C4-2B (cell line): Measurements from ENCODE around the gene RBM20.

Source experiments
- H3K27ac ChIP-seq: fragments of 450-650 bp; 2 replicates; pipeline ENCODE4 v1.5.1; 2017
- ZFX ChIP-seq: fragments of 450-650 bp; IDR thresholded peaks from 2 replicates; pipeline ENCODE4 v1.6.1; 2017
- TF ChIP-seq, protein P1 (sequence below): fragments of 450-650 bp; conservative IDR thresholded peaks from 2 replicates; pipeline ENCODE4 v1.5.1; 2017; ENCODE audit warnings: mild to moderate bottlenecking

The RBM20 gene

DNA sequence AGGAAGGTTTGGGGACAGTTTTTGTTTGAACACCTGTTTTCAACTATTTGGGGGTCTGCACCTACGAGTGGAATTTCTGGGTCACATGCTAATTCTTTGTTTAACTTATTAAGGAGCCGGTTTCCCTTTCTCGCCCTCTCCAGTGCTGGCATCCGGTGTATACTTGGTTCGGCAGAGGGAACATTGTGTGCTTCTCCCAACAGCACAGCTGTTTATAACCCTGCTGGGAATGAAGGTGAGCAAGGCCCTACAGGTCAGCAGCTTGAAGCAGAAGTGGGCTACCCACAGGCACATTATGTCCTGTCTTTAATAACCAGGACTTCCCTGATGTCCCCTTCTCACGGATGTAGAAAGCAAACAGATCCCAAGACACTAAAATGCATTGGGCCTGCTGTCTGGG, 140.1 kb downstream of the RBM20 start:
- TF ChIP-seq, protein P1, sequence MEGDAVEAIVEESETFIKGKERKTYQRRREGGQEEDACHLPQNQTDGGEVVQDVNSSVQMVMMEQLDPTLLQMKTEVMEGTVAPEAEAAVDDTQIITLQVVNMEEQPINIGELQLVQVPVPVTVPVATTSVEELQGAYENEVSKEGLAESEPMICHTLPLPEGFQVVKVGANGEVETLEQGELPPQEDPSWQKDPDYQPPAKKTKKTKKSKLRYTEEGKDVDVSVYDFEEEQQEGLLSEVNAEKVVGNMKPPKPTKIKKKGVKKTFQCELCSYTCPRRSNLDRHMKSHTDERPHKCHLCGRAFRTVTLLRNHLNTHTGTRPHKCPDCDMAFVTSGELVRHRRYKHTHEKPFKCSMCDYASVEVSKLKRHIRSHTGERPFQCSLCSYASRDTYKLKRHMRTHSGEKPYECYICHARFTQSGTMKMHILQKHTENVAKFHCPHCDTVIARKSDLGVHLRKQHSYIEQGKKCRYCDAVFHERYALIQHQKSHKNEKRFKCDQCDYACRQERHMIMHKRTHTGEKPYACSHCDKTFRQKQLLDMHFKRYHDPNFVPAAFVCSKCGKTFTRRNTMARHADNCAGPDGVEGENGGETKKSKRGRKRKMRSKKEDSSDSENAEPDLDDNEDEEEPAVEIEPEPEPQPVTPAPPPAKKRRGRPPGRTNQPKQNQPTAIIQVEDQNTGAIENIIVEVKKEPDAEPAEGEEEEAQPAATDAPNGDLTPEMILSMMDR, result no peak
- TF ChIP-seq ZFX, result no peak
- H3K27ac ChIP-seq, result no peak overlapping the region

- peak overlapping the region; percentile 37 for H3K27ac ChIP-seq
- TF ChIP-seq, protein P1, result no peak
- TF ChIP-seq ZFX, result no peak
These were observed 142.0 kb downstream of the RBM20 start for GRCh38 chr10:110786172-110786571.

DNA sequence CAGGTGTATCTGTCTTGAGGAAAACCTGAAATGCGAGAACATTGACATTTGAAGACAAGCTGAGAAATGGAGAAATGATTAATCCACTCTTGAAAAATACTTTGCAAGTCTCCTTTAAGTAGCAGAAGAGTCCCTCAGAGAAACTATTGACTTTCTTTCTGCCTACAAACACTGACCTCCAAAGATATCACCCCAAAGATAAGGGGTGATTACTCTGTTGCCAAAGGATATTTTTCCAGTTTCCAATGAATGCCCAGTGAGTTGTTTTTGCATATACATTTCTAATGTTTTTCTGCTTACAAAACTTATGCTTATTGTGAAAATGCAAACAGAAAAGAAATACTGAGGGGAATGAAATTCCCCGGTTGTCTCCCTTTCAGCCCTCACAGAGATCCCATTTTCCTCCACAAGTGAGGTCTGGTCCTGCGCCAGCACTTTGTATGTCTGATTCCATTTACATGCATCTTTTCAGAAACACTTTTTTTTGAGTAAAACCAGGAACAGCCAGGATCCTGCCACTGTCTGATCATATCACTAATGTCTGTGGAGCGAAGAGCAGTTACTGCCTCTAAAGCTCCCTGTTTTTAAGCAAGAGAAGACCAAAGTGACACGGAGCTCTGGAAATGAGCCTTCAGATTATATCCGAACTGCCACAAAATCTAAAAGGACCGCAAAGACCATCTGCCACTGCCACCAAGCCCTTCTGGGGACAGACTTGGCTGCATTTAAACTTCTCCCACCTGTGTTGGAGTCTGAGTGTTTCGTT, 144.7 kb downstream of the RBM20 start:
- TF ChIP-seq, protein P1, result no peak
- TF ChIP-seq ZFX, result no peak
- H3K27ac ChIP-seq, result no peak overlapping the region

DNA sequence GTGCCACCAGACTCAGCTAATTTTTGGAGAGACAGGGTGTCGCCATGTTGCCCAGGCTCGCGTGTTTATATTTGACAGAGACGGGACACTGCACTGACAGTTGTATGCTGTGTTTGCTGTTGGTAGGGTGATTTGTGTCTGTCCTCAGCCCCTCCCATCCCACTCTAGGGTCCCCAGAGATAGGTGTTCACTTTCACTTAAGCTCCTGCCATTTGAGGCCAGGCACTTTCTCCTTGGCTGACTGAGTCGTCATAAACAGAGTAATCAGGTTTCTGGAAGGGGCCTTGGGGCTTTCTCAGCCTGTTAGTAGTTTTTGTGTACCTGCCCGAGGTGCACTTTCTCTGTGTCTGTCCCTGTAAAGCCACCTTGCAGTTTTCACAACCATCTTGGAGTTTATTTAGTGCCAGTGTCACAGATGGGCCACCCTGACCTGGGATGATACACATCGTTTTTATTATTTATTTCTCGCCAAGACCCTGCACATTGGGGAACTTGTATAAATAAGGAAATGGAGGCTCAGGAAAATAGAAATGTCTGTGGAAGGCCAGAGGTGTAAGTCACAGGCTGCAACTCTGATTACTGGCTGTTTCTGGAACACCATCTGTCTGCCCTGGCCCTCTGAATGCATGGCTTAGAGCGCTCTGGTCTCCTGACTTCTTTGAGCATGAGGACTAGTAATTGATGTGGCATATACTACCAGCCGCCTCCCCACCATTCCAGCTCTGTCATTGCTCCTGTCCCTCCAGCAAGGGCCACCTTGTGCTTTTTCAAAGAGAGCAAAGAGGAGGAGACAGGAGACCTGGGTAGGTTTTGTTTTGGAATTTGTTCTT, 145.7 kb downstream of the RBM20 start:
- H3K27ac ChIP-seq, result no peak overlapping the region
- TF ChIP-seq ZFX, result no peak
- TF ChIP-seq, protein P1, result no peak

DNA sequence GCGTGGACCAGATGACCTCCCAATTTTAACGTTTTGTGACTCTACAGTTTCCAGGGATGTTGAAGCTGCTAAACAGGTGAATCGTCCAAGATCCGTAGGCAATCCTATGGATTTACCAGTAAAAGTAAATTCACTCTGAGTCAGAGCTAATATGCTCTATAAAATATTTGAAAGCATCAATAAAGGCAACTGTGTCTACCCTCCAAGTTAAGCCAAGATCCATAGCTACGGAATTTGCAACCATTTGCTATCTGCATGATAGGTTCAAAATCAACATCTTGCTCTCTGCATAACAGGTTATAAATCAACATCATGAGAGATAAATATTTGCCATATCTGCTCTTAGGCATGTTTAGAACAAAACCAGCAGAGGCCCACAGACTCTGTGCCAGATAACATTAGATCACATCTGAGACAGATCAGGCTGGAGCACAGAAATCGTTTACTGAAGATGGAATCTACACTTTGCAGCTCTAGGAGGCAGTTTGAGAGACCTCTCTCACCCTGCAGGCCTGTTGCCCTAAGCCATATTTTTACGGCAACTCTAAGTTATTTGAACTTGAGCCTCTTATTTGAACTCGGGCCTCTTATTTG, 146.9 kb downstream of the RBM20 start:
- TF ChIP-seq, protein P1, result no peak
- TF ChIP-seq ZFX, result no peak
- H3K27ac ChIP-seq, result no peak overlapping the region

GRCh38 chr10:110791541-110792073, 147.5 kb downstream of the RBM20 start:
- TF ChIP-seq, protein P1, result no peak
- no peak for TF ChIP-seq ZFX
- no peak overlapping the region for H3K27ac ChIP-seq
